GM10248 (cell line): Measurements from ENCODE around the gene PPFIBP1.

Experiments
- CTCF ChIA-PET: fragments of 300-600 bp; sonication (Branson Sonifier 250); formaldehyde crosslinking; extraction: SDS; loops from one replicate; lab custom pipeline; 2021; ENCODE audit warnings: antibody characterized with exemption; lab: Yijun Ruan, JAX
- POLR2A ChIA-PET: fragments of 350-650 bp; sonication (Branson Sonifier 250); formaldehyde crosslinking; extraction: SDS; loops from one replicate; lab custom pipeline; 2020; ENCODE audit warnings: antibody characterized with exemption; lab: Yijun Ruan, JAX
- DNase-seq: peaks from one replicate; pipeline ENCODE4 v3.0.0; 2012; ENCODE audit errors: extremely low spot score
- CTCF ChIP-seq: IDR thresholded peaks from 2 replicates; pipeline ENCODE4 v1.5.1; 2012; ENCODE audit warnings: mild to moderate bottlenecking, low read depth; ENCODE audit errors: extremely low read depth, missing control alignments, control extremely low read depth

PPFIBP1 gene

DNA sequence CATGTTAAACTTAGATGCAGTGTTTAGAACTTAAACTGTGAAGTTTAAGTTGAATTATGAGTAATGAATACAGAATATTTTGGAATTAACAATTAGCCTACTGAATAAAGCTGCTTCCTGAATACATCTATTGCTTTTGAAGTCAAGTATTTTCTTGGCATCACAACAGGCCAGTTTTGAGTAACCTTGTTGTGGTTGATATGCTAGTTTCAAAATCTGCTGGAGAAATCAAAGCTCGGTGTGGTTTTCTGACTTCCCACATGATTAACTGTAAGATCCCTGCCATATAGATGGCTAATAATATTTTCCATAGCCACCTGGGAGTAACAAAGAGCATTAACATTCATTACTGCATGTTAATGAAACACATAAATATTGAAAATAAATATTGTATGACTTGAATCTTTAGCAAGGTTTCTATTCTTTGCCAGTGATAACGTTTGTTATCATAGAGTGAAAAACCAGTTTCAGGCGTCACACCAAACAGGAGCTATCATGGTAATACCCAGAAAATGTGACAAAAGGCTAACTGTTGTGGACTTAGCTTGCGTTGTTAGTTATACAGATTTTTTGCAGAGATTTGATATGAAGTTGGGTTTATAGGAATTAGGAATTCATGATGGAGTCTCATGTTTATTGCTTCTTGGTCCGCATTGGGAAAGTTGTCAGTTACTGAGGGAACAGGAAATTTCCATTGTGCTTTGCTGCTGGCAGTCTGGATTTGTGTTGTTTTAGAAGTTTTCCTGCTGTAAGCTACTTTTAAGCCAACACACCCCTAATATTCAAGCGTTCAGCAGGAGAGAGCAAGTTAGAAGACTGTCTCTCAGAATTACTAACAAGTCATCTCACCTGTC is 32.1 kb downstream of the PPFIBP1 start:
- no peak for DNase-seq
- TF ChIP-seq CTCF = no peak
- ChIA-PET CTCF (interaction anchor here (0.9 to 3.4 kb wide), 10 partner anchors 9 to 121 kb away, joined by 3 to 15 read pairs (median 3); partner anchors contain the start of gene PPFIBP1), POLR2A (interaction anchor here (0.6 kb wide), 1 partner anchor 242 kb away, joined by 3 read pairs; no protein-coding TSS in a partner anchor)

- ChIA-PET POLR2A (no interaction called here), CTCF (interaction anchor here (1.0 to 1.6 kb wide), 3 partner anchors 11 to 20 kb away, joined by 3 to 9 read pairs (median 4); no protein-coding TSS in a partner anchor)
- no peak for DNase-seq
- no peak for TF ChIP-seq CTCF
These were observed 36.1 kb downstream of the PPFIBP1 start for GRCh38 chr12:27560126-27560525.

DNA sequence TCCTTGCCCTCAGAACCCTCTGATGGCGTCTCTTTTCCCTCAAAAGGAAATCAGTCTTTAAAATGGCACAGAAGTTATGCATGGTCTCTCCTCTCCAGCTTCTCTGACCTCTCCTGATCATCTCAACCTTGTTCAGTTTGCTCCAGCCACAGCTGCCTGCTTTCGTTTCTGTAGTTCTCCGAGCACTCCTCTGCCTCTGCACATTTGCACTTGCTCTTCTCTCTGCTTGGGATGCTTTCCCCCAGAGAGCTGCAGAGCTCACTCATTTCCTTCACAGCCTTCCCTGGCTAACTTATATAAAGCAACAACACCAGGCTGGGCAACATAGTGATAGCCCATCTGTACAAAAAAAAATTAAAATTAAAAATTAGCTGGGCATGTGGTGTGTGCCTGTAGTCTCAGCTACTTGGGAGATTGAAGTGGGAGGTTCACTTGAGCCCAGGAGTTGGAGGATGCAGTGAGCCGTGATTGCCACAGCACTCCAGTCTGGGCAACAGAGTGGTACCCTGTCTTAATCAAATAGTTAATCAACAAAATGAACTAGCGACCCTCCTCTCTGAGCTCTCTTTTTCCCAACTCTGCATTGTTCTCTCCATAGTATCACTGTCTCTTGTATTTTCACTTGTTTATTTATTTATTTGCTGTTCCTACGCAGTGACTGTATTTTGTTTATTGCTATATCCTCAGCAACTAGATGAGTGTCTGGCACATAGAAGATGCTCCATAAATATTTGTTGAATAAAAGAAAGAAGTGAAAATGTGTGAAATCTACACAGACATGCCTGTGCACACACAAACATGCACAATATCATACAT is 37.7 kb downstream of the PPFIBP1 start:
- no peak for DNase-seq
- POLR2A ChIA-PET = no interaction called here
- CTCF ChIA-PET = interaction anchor here (0.8 to 1.8 kb wide), 8 partner anchors 14 to 123 kb away, joined by 3 to 6 read pairs (median 3); partner anchors contain the start of gene PPFIBP1
- TF ChIP-seq CTCF = no peak

- ChIA-PET POLR2A (no interaction called here), CTCF (interaction anchor here (1.4 to 3.1 kb wide), 4 partner anchors 8 to 34 kb away, joined by 3 to 15 read pairs (median 4); no protein-coding TSS in a partner anchor)
- TF ChIP-seq CTCF = no peak
- DNase-seq = no peak
These were observed 40.7 kb downstream of the PPFIBP1 start for GRCh38 chr12:27564612-27565213.

DNA sequence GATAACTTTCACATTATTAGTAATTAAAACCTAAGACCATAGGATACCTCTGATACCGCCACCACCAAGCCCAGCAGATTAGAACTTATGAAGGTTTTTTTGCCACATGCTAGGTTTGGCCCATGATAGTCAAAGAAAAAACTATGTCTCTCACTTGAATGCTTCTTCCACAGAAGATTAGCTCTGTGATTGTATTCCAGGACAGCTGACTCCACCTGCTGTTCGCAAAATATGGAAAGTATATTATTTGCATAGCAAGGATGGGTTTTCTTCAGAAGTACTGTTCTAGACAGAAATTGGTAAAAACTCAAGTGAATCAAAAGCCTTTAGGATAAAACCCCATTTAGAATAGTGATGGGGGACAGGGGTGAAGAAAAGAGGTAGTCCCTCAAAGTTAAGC is 42.2 kb downstream of the PPFIBP1 start:
- no peak for TF ChIP-seq CTCF
- CTCF ChIA-PET = interaction anchor here (0.7 to 3.1 kb wide), 5 partner anchors 8 to 33 kb away, joined by 3 to 15 read pairs (median 3); no protein-coding TSS in a partner anchor
- no peak for DNase-seq
- POLR2A ChIA-PET = no interaction called here
